HG03354 (cell line): ENCODE measurements around the gene ITPRIPL1.
"Not testable (repeated sequence)": the region's sequence is repeated elsewhere in the genome, so short reads cannot be mapped to it uniquely, and the experiment has no call there.

Source experiments
- ATAC-seq: cut with Tn5 transposase; IDR thresholded peaks from one replicate; pipeline ENCODE4 v1.9.1; 2021; ENCODE audit warnings: mild to moderate bottlenecking; ENCODE audit not compliant: unreplicated experiment, poor library complexity, severe bottlenecking

The ITPRIPL1 gene

GRCh38 chr2:96325041-96325883, at the start of gene ITPRIPL1:
Gene ITPRIPL1 (plus strand): TSS chr2:96325317. CDS start chr2:96325840, 523 bp downstream.
- ATAC-seq, result no peak

- no peak for ATAC-seq
These were observed 48.2 kb upstream of the ITPRIPL1 start for GRCh38 chr2:96276787-96277499.

DNA sequence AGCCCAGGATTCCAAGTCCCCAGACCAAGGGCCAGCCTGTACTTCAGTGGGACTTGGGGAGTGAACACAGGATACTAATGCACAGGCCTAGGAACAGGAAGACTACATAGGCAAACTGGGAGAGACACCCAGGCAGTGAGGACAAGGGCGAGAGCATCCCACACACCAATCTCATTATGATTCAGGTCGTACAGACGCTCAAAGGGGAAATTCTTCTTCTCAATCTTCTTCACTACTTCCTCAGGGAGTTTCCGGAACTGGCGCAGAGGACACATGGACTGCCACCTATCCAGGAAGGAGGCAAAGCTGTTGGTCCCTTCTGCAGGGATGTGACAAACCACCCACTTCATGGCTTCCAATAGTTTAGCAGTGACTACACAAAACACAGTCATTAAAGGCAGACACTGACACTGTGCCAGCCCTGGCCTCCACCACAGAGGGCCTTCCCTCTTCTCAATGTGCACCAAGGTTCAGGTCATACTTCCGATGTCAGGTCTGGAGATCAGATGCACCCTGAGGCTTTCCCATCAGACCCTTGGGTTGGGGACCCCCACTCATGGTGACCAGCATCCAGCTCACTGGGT, 37.8 kb upstream of the ITPRIPL1 start:
- no peak for ATAC-seq

DNA sequence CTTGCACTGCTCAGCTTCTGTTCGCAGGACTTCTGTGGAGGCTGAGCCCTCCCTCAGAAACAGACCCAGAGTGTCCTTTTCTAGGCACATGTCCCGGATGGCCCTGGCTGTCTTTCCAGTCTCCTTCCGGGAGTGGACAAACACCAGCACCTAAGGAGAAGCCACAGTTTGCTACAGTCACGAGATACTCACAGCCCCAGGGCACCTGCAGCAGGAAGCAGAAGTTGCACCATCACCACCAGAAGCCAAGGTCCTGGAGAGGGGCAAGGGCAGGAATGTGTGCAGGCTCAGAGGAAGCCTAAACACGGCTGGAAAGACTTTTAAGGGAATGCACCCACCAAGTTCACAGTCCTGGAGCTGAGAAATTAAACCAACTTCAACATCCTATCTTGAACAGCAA, 33.4 kb upstream of the ITPRIPL1 start:
- no peak for ATAC-seq

DNA sequence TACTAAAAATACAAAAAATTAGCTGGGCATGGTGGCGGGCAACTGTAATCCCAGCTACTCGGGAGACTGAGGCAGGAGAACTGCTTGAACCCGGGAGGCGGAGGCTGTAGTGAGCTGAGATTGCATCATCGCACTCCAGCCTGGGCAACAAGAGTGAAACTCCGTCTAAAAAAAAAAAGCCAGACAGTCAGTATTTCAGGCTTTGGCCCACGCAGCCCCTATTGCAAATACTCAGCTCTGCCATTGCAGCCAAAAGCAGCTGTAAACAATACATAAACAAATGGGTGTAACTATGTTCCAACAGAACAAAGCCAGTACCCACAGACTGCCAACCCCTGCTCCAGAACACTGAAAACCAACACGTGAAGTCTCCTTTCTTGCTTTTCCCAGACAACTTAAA, 30.8 kb upstream of the ITPRIPL1 start:
- not testable (repeated sequence) for ATAC-seq

GRCh38 chr2:96296925-96297324, 28.2 kb upstream of the ITPRIPL1 start:
- no peak for ATAC-seq

DNA sequence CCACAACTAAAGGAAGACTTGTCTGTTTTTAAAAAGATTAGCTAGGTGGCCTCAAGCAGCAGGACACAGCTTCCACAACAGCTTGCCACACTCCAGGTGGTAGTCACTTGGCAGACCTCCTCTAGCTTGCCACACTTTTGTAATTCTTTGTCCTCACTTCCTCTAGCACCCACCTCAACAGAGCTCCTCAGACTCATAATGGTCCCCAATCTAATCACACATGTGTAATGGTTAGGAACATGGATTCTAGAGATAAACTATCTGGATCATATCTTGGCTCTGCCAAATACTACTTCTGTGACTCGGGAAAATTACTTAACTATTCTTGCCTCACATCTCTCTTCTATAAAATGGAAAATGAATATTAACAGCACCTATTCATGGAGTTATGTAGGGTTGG, 23.3 kb upstream of the ITPRIPL1 start:
- no peak for ATAC-seq

GRCh38 chr2:96304606-96305005, 20.5 kb upstream of the ITPRIPL1 start:
- no peak for ATAC-seq

DNA sequence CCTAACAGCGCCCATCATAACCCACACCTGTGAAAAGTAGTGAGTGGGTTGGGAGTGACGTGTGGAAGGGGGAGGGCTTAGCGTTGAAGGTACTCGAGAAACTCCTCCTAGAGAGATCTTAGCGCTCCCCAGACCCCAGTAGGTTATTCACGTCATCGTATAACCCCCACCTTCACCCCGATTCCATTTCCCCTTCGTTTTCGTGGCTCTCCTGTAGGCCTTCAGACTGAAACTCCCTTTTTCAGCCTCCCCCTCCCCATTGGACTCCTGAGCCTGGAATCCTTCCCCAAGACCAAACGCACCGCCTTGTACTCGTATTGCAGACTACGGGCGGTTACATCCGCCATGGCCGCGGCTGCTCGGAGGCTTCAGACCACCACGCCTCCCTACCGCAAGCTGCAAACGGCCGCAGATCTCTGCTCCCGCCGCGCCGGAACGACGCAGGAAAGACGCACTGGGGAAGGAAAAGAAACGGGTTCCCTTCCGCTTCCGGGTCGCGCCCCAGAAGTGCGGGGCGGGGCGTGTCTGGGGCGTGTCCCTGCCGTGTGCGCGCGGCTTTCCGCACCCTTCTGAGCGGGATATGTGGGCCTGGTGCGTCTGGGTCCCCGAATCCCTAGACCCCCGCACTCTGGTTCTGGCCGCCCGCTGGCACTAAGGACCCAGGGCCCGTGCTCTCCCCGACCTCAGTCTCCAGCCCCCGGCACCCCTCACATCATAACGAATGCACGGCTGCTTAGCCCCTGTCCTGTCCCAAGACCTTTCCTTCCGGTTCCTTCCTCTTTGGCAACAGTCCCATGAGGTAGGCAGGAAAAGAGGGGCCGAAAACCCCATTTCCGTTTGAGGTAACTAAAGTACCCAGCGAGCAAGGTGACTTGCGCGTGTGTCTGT, 19.8 kb upstream of the ITPRIPL1 start, which contains the start of gene SNRNP200:
SNRNP200 (minus strand) TSS at position 456 of the 888 bp plus-strand sequence; CDS start at position 347, 109 bp downstream.
- peak; percentile 92 for ATAC-seq

GRCh38 chr2:96305979-96306308, 19.2 kb upstream of the ITPRIPL1 start:
- ATAC-seq, result no peak

- no peak for ATAC-seq
These were observed 18.7 kb upstream of the ITPRIPL1 start for GRCh38 chr2:96306370-96306769.

DNA sequence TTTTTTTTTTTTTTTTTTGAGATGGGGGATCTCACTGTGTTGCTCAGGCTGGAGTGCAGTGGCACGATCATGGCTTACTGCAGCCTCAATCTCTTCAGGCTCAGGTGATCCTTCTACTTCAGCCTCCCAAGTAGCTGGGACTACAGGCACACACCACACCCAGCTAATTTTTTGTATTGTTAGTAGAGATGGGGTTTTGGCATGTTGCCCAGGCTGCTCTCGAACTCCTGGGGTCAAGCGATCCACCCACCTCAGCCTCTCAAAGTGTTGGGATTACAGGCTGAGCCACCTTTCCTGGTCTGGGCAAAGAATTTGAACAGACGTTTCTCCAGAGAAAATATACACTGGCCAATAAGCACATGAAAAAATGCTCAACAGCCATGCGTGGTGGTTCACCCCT, 16.9 kb upstream of the ITPRIPL1 start:
- no peak for ATAC-seq

DNA sequence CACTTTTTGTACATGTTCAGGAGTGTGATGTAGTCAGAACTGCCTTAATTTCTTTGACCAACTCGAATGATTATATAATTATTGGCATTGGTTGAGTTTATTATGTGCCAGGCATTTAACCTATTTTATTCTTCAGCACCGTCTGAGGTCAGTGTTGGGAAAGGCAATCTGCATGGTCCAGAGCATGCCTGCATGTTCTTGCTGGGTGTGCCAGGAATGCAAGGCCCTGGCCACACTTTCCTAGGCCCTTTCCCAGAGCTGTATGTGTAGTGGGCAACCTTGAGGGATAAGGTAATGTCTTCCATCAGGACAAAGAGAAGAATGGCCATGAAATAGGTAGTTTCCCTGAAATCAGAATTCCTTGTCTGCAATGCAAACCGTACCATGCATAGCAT, 10.1 kb upstream of the ITPRIPL1 start:
- no peak for ATAC-seq

DNA sequence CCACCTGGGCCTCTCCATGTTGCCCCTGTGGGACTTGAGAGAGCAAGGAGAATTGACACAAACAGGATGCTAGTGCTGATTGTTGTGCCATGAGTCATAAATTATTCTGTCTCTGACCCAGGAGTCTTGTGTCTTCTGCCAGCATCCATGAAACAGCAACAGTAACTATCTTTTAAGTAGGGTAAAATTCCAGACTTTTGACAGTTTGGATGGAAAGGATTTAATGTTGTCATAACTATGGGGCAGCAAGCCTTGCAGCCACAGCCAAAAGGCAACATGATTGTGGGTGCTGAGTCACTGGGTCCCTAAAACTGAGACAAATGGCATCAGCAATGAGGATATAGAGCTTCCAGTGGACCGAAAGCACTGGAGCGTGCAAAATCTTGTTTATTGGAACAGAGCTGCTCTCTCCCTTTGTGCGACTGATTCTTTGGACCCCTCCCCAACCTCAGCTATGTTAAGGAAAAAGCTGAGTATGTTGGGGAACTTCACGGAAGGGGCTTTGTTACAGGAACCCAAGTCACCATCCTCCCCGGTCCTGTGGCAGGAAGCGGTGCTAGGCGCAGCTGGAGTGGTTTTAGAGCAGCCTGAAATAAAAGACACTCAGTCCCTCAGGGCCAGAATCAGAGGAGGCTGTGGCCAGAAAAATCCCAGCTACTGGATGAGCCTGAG, 9.6 kb upstream of the ITPRIPL1 start:
- no peak for ATAC-seq

DNA sequence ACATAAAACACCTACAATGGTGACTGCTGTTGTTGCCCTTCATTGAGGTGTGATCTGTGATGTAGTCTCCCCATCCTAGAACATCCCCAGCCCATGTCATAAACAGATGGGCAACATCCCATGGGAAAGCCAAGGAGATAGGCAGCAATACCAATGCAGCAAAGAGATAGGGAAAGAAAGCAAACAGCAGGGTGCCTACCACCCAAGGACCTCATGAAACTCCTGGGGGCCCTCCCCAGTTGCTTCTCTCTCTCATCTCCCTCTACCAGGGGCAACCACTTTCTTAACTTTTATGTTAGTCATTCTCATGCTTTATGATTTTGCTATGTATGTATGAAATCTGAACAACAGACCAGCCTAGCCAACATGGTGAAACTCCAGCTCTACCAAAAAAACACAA, 8.1 kb upstream of the ITPRIPL1 start:
- no peak for ATAC-seq

DNA sequence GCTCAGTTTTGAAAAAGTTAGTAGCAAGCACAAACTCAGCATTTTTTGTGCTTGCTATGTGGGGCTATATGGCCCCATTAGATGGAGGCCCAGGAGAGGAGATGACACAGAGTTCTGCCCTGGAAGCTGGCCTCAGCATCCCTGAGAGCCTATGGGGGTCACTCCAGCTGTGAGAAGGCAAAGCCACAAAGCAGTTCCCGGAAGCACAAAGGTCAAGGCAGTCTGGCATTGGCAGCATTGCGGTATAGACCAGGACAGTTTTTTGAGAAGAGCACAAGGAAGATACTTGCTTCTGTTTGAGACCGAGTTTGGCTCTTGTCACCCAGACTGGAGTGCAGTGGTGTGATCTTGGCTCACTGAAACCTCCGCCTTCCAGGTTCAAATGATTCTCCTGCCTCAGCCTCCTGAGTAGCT, 7.5 kb upstream of the ITPRIPL1 start:
- ATAC-seq, result no peak

- no peak for ATAC-seq
These were observed 6.4 kb upstream of the ITPRIPL1 start for GRCh38 chr2:96318723-96319122.

- no peak for ATAC-seq
These were observed 5.7 kb upstream of the ITPRIPL1 start for GRCh38 chr2:96319396-96319795.

GRCh38 chr2:96320326-96320725, 4.8 kb upstream of the ITPRIPL1 start:
- no peak for ATAC-seq
